Immature natural killer cell (primary cell): ENCODE data around the gene PRKAG2. TPM values are rescaled to one million over a fixed set of nuclear protein-coding genes. Genes with fewer than 3 reads are reported as not detected.

Source experiments
- DNase-seq, 3 donors: peaks; one replicate each; pipeline ENCODE4 v3.0.0; 2022; ENCODE audit warnings: mixed read lengths in 1 of 3
- H3K27ac Mint-ChIP-seq, 6 donors: one replicate each; pipeline ENCODE4 v1.8.0; 2020; ENCODE audit warnings: mixed read lengths in 6 of 6, mild to moderate bottlenecking in 5 of 6, inconsistent platforms in 4 of 6, moderate library complexity in 3 of 6
- H3K27me3 Mint-ChIP-seq, 3 donors: one replicate each; pipeline ENCODE4 v1.8.0; 2020 to 2021; ENCODE audit warnings: low read depth in 3 of 3, mild to moderate bottlenecking in 3 of 3, mixed read lengths in 3 of 3, moderate library complexity in 3 of 3, inconsistent platforms in 1 of 3
- H3K36me3 Mint-ChIP-seq, 3 donors: one replicate each; pipeline ENCODE4 v1.8.0; 2020; ENCODE audit warnings: mixed read lengths in 3 of 3, inconsistent platforms in 2 of 3, mild to moderate bottlenecking in 2 of 3
- H3K4me1 Mint-ChIP-seq, 2 donors: one replicate each; pipeline ENCODE4 v1.8.0; 2020; ENCODE audit warnings: inconsistent platforms in 2 of 2, mild to moderate bottlenecking in 2 of 2, mixed read lengths in 2 of 2, moderate library complexity in 1 of 2
- H3K4me3 Mint-ChIP-seq, 5 donors: one replicate each; pipeline ENCODE4 v1.8.0; 2020; ENCODE audit warnings: mild to moderate bottlenecking in 5 of 5, mixed read lengths in 5 of 5, inconsistent platforms in 3 of 5, moderate library complexity in 3 of 5
- H3K9me3 Mint-ChIP-seq, 6 donors: one replicate each; pipeline ENCODE4 v1.8.0; 2020; ENCODE audit warnings: mild to moderate bottlenecking in 6 of 6, mixed read lengths in 6 of 6, inconsistent platforms in 4 of 6, moderate library complexity in 3 of 6
- polyA plus RNA-seq, 3 donors: library from polyadenylated mRNA; unstranded; fragments of 300-500 nt; fragmentation: Illumina TruSeq; gene quantifications; one replicate each; pipeline ENCODE4 v1.2.3, GENCODE V29; 2021

PRKAG2 gene
- polyA plus RNA-seq, 3 donors from 2014 or later = 14.7 to 22.5 (median 19.1) TPM

DNA sequence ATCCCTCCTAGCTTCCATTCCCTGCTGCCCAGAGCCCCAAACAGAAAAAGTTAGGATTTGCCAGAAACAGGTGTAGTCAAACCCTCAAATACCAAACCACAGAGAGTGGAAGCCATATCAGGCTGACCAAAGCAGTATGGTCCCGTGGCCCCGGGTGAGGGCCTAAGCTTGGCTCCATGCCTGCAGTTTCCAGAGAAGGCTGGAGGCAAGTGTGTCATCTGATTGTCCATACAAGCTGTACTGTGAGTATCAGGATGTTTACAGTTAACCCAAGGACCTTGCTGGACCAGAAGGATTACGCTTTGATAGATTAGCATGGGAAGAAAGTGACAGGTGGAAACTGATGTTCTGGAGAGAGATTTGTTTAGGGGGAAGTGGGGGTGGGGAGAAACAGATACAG lies 96.3 kb downstream of the PRKAG2 start:
- DNase-seq = no peak
- Mint-ChIP-seq H3K4me3 (no peak overlapping the region), H3K36me3 (peaks cover 0 to 10% (median 0%) of the 10 kb centered on the region in 3 donors), H3K4me1 (peaks cover 5 to 11% of the 10 kb centered on the region in 2 donors), H3K27ac (peak overlapping the region in 2 of 6 donors; percentile 46 to 56), H3K27me3 (peaks cover 0 to 3% (median 1%) of the 10 kb centered on the region in 3 donors), H3K9me3 (no peaks in the 10 kb centered on the region)

GRCh38 chr7:151779678-151780077 lies 97.2 kb downstream of the PRKAG2 start:
- no peak for DNase-seq
- Mint-ChIP-seq H3K27ac (peak overlapping the region in 1 of 6 donors; percentile 33), H3K9me3 (no peaks in the 10 kb centered on the region), H3K4me3 (no peak overlapping the region), H3K36me3 (peaks cover 0 to 10% (median 0%) of the 10 kb centered on the region in 3 donors), H3K4me1 (peaks cover 5 to 11% of the 10 kb centered on the region in 2 donors), H3K27me3 (peaks cover 0 to 3% (median 1%) of the 10 kb centered on the region in 3 donors)

GRCh38 chr7:151779255-151779654 lies 97.7 kb downstream of the PRKAG2 start:
- Mint-ChIP-seq H3K4me1 (peaks cover 5 to 11% of the 10 kb centered on the region in 2 donors), H3K9me3 (no peaks in the 10 kb centered on the region), H3K4me3 (no peak overlapping the region), H3K27ac (no peak overlapping the region), H3K27me3 (peaks cover 0 to 2% (median 1%) of the 10 kb centered on the region in 3 donors), H3K36me3 (peaks cover 0 to 10% (median 0%) of the 10 kb centered on the region in 3 donors)
- DNase-seq = no peak

GRCh38 chr7:151777908-151778670 lies 98.8 kb downstream of the PRKAG2 start:
- Mint-ChIP-seq H3K27ac (peak overlapping the region in 2 of 6 donors; percentile 9 to 27), H3K4me1 (peaks cover 3 to 7% of the 10 kb centered on the region in 2 donors), H3K36me3 (peaks cover 0 to 10% (median 6%) of the 10 kb centered on the region in 3 donors), H3K4me3 (no peak overlapping the region), H3K9me3 (no peaks in the 10 kb centered on the region), H3K27me3 (peaks cover 0 to 2% (median 1%) of the 10 kb centered on the region in 3 donors)
- DNase-seq = no peak

- peaks cover 0 to 10% (median 6%) of the 10 kb centered on the region in 3 donors for H3K36me3 Mint-ChIP-seq
- H3K9me3 Mint-ChIP-seq = no peaks in the 10 kb centered on the region
- peaks cover 0 to 2% (median 1%) of the 10 kb centered on the region in 3 donors for H3K27me3 Mint-ChIP-seq
- no peak for DNase-seq
- H3K4me3 Mint-ChIP-seq = no peak overlapping the region
- H3K27ac Mint-ChIP-seq = peak overlapping the region in 1 of 6 donors; percentile 9
- peaks cover under 1 to 1% of the 10 kb centered on the region in 2 donors for H3K4me1 Mint-ChIP-seq
Observed at GRCh38 chr7:151777495-151777880, 99.4 kb downstream of the PRKAG2 start.

GRCh38 chr7:151776876-151777494 lies 99.9 kb downstream of the PRKAG2 start:
- H3K4me1 Mint-ChIP-seq = no peaks in the 10 kb centered on the region
- peaks cover 3 to 10% (median 9%) of the 10 kb centered on the region in 3 donors for H3K36me3 Mint-ChIP-seq
- no peak for DNase-seq
- peaks cover 0 to 2% (median 1%) of the 10 kb centered on the region in 3 donors for H3K27me3 Mint-ChIP-seq
- H3K4me3 Mint-ChIP-seq = no peak overlapping the region
- H3K27ac Mint-ChIP-seq = no peak overlapping the region
- no peaks in the 10 kb centered on the region for H3K9me3 Mint-ChIP-seq

GRCh38 chr7:151776446-151776845 lies 100.5 kb downstream of the PRKAG2 start:
- Mint-ChIP-seq H3K27me3 (peaks cover 0 to 2% (median 1%) of the 10 kb centered on the region in 3 donors), H3K4me3 (no peak overlapping the region), H3K36me3 (peaks cover 3 to 10% (median 9%) of the 10 kb centered on the region in 3 donors), H3K9me3 (no peaks in the 10 kb centered on the region), H3K27ac (no peak overlapping the region), H3K4me1 (peaks cover 0 to 2% of the 10 kb centered on the region in 2 donors)
- no peak for DNase-seq

- H3K4me3 Mint-ChIP-seq = no peak overlapping the region
- H3K27ac Mint-ChIP-seq = no peak overlapping the region
- peaks cover 3 to 10% (median 9%) of the 10 kb centered on the region in 3 donors for H3K36me3 Mint-ChIP-seq
- no peaks in the 10 kb centered on the region for H3K9me3 Mint-ChIP-seq
- peaks cover 2 to 5% of the 10 kb centered on the region in 2 donors for H3K4me1 Mint-ChIP-seq
- no peak for DNase-seq
- peaks cover 0 to 2% (median 1%) of the 10 kb centered on the region in 3 donors for H3K27me3 Mint-ChIP-seq
Observed at GRCh38 chr7:151775547-151776443, 101.1 kb downstream of the PRKAG2 start.

GRCh38 chr7:151774951-151775350 lies 102.0 kb downstream of the PRKAG2 start:
- peaks cover 2 to 9% (median 3%) of the 10 kb centered on the region in 3 donors for H3K36me3 Mint-ChIP-seq
- no peak overlapping the region for H3K4me3 Mint-ChIP-seq
- H3K27ac Mint-ChIP-seq = peak overlapping the region in 1 of 6 donors; percentile 28
- peaks cover 8 to 13% of the 10 kb centered on the region in 2 donors for H3K4me1 Mint-ChIP-seq
- H3K9me3 Mint-ChIP-seq = no peaks in the 10 kb centered on the region
- peaks cover 0 to 2% (median 0%) of the 10 kb centered on the region in 3 donors for H3K27me3 Mint-ChIP-seq
- no peak for DNase-seq

GRCh38 chr7:151773797-151774196 lies 103.1 kb downstream of the PRKAG2 start:
- Mint-ChIP-seq H3K9me3 (no peaks in the 10 kb centered on the region), H3K4me3 (no peak overlapping the region), H3K27ac (peak overlapping the region in 1 of 6 donors; percentile 0)

DNA sequence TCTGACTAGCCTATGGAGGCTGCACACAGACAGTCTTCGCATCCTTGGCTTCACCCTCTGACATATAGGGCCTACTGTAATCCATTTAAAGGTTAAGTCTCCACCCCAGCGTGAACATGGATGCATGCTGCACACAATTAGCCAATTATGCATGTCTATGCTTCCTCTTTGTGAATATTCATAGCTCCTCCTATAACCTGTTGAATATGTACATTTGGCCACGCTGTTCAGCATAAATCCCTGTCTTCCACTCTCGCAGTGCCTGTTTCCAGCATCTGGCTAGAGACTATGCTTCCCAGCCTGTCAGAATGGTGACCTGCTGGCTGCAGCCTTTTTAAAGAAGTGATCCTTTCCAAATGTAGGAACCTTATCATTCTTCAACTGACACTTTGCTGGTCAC lies 106.7 kb downstream of the PRKAG2 start:
- peaks cover 0 to 19% (median 3%) of the 10 kb centered on the region in 3 donors for H3K36me3 Mint-ChIP-seq
- H3K4me3 Mint-ChIP-seq = peak overlapping the region in 2 of 5 donors; percentile 22 to 33
- peak overlapping the region in 5 of 6 donors; percentile 30 to 76 (median 63) for H3K27ac Mint-ChIP-seq
- no peaks in the 10 kb centered on the region for H3K27me3 Mint-ChIP-seq
- DNase-seq = no peak
- no peaks in the 10 kb centered on the region for H3K9me3 Mint-ChIP-seq
- peaks cover 32 to 39% of the 10 kb centered on the region in 2 donors for H3K4me1 Mint-ChIP-seq

More at GRCh38 chr7:151773797-151774196, 103.1 kb downstream of the PRKAG2 start:
- H3K36me3 Mint-ChIP-seq = peaks cover 0 to 9% (median 3%) of the 10 kb centered on the region in 3 donors
- DNase-seq = no peak
- H3K27me3 Mint-ChIP-seq = peaks cover 0 to 2% (median 0%) of the 10 kb centered on the region in 3 donors
- peaks cover 18 to 24% of the 10 kb centered on the region in 2 donors for H3K4me1 Mint-ChIP-seq

GRCh38 chr7:151769188-151769821 lies 107.6 kb downstream of the PRKAG2 start:
- Mint-ChIP-seq H3K9me3 (no peaks in the 10 kb centered on the region), H3K4me1 (peaks cover 32 to 39% of the 10 kb centered on the region in 2 donors), H3K27ac (peak overlapping the region; percentile 68 to 96 (median 88)), H3K27me3 (no peaks in the 10 kb centered on the region), H3K36me3 (peaks cover 0 to 19% (median 3%) of the 10 kb centered on the region in 3 donors), H3K4me3 (peak overlapping the region; percentile 38 to 76 (median 69))
- DNase-seq = peak; percentile 33 to 61 (median 59)

- no peaks in the 10 kb centered on the region for H3K27me3 Mint-ChIP-seq
- H3K4me1 Mint-ChIP-seq = peaks cover 32 to 39% of the 10 kb centered on the region in 2 donors
- no peak for DNase-seq
- H3K4me3 Mint-ChIP-seq = peak overlapping the region; percentile 38 to 76 (median 69)
- peaks cover 0 to 18% (median 3%) of the 10 kb centered on the region in 3 donors for H3K36me3 Mint-ChIP-seq
- H3K9me3 Mint-ChIP-seq = no peaks in the 10 kb centered on the region
- peak overlapping the region; percentile 68 to 96 (median 88) for H3K27ac Mint-ChIP-seq
Observed at GRCh38 chr7:151768805-151769187, 108.1 kb downstream of the PRKAG2 start.
